Ishikawa (cell line): ENCODE results near the gene CBX5.

Source experiments
- CEBPB ChIP-seq: IDR thresholded peaks from 2 replicates; pipeline ENCODE4 v1.6.1; 2012
- CREB1 ChIP-seq: IDR thresholded peaks from 2 replicates; pipeline ENCODE4 v1.6.1; 2012; ENCODE audit warnings: low read depth
- EGR1 ChIP-seq: IDR thresholded peaks from 2 replicates; pipeline ENCODE4 v1.6.1; 2012
- EP300 ChIP-seq: IDR thresholded peaks from 2 replicates; pipeline ENCODE4 v1.6.1; 2012; ENCODE audit warnings: borderline replicate concordance
- FOXM1 ChIP-seq: IDR thresholded peaks from 2 replicates; pipeline ENCODE4 v1.6.1; 2012; ENCODE audit warnings: low read depth, borderline replicate concordance
- NFIC ChIP-seq: IDR thresholded peaks from 2 replicates; pipeline ENCODE4 v1.6.1; 2012
- RAD21 ChIP-seq: IDR thresholded peaks from 2 replicates; pipeline ENCODE4 v1.6.1; 2012; ENCODE audit warnings: low read depth
- TAF1 ChIP-seq: IDR thresholded peaks from 2 replicates; pipeline ENCODE4 v1.6.1; 2012; ENCODE audit warnings: low read depth, mild to moderate bottlenecking
- TCF12 ChIP-seq: IDR thresholded peaks from 2 replicates; pipeline ENCODE4 v1.6.1; 2012; ENCODE audit warnings: low read depth
- TEAD4 ChIP-seq: IDR thresholded peaks from 2 replicates; pipeline ENCODE4 v1.6.1; 2012
- YY1 ChIP-seq: IDR thresholded peaks from 2 replicates; pipeline ENCODE4 v1.6.1; 2012; ENCODE audit warnings: low read depth
- ZBTB7A ChIP-seq: IDR thresholded peaks from 2 replicates; pipeline ENCODE4 v1.6.1; 2012; ENCODE audit warnings: low read depth
- TF ChIP-seq, protein P1 (sequence below): IDR thresholded peaks from 2 replicates; pipeline ENCODE4 v1.6.1; 2012
- TF ChIP-seq, protein P2 (sequence below): IDR thresholded peaks from 2 replicates; pipeline ENCODE4 v1.6.1; 2012
- TF ChIP-seq, protein P3 (sequence below): IDR thresholded peaks from 2 replicates; pipeline ENCODE4 v1.6.1; 2012; ENCODE audit warnings: low read depth, mild to moderate bottlenecking

The CBX5 gene

DNA sequence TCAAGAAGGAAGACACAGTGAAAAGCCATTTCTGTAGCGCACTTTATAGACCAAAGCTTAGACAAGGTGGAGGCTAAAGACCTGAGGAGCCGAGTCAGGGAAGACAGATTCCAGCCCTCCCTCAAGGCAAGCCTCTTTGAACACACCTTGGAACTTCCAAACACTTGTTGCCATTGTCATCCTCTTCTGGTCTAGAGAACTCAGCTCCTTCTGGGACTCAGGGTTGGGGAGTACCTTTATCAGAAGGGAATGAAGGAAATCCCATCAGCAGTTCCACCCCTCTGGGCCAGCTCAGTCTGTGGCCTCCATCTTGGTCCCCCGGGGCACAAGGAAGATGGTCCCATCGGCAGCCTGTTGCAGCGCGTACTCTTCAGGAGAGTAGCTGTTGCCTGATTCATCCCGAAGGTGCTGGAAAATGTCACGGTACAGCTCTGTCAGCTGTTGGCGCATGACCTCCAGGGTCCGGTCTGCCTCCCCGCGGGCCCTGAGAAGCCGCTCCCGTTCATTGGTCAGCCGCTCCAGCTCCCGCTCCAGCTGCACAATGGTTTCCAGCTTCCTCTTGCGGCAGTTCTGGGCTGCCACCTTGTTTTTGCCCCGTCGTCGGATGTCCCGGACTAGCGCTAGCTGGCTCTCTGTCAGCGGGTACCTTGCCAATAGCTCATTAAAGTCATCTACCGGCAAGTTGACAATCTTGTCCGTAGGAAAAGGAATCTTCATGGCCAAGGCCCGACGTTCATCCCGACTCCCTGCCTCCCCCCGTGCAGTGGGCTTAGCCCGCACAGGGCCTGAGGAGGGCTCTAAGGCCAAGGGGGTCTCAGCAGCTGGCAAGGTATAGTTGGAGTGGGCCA is 12.4 kb upstream of the CBX5 start:
- no peak for TF ChIP-seq FOXM1
- no peak for TF ChIP-seq CREB1
- no peak for TF ChIP-seq TCF12
- no peak for TF ChIP-seq ZBTB7A
- TF ChIP-seq EGR1 = no peak
- no peak for TF ChIP-seq NFIC

DNA sequence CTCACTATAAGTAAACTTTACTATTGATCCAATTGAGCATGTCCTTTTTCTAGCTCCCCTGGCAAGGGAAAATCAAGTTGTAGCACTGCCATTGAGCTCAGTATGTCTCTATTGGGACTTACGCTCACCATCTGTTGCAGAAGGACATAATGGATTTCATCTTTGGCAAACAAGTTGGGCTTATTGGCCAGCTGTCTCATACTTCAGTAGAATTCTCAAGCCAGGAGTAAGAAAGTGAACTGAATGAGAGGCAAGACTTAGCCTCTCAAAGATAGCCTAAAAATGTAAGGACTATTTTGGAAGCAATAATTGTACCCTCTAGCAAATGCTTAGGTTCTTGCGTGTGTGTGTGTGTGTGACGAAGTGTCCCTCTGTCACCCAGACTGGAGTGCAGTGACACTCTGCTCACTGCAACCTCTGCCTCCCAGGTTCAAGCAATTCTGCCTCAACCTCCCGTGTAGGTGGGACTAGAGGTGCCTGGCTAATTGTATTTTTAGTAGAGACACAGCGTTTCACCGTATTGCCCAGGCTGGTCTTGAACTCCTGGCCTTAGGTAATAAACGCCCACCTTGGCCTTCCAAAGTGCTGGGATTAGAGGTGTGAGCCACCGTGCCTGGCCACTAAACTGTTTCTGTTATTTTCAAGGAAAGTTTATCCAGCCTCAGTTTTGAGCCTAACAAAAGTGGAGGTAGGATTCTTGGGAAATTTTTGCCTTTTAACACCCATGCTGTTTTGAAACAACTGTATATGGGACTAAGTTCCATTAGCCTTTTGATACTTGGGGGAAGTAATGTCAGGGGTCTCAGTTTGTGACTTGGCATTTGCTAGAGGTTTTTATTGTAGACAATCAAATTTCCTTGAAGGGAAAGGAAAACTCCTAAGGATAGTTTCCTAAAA is 7.6 kb upstream of the CBX5 start:
- TF ChIP-seq, protein P1, sequence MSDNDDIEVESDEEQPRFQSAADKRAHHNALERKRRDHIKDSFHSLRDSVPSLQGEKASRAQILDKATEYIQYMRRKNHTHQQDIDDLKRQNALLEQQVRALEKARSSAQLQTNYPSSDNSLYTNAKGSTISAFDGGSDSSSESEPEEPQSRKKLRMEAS = no peak
- TF ChIP-seq ZBTB7A (no peak), CREB1 (no peak)

DNA sequence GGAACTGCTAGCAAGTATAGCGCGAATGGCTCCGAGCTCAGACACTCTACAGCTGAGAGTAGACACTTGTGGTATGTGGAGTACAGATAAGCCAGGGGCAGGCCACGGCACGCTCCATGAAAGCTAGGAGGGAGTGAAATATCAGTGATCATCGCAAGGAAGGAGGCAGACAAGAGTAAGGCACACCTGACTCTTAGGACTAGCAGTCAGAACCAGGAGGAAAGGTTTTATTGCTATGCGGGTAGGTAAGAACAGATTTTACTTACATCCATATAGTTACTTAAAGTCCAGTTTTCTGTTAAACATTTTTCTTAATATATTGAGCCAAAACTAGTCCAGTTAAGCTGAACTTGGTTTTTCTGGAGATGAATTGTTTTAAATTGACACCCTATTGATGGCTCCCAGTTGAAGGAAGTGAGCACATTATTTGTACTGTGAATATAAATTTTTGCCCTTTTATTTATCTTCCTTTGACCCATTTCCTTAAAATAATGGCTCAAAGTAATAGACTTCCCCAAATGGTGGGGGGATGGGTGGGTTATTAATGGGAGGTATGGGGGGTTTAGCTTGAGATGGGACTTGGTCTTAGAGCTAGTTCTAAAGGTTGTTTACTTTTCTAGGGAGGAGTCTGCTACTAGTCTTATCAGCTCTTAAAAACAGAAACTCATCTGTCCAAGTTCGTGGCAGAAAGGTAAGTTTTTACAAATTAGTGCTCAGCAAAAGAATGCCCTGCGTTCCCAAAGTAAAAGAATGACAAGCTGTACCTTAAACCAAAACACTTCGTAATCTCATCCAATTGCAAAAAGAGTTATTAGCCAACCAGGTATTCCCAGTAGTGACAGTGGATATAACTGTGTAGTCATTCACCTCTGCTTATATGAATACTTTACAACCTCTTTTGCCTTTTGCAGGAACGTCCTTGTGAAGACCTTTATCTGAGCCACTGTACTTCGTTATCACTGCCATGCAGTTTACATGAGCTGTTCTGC is 6.4 kb upstream of the CBX5 start:
- TF ChIP-seq ZBTB7A (no peak), TCF12 (no peak), EGR1 (no peak), CEBPB (no peak), RAD21 (no peak), YY1 (no peak), TEAD4 (no peak), CREB1 (no peak), NFIC (no peak), TAF1 (no peak), EP300 (no peak), FOXM1 (no peak)
- TF ChIP-seq, protein P2, sequence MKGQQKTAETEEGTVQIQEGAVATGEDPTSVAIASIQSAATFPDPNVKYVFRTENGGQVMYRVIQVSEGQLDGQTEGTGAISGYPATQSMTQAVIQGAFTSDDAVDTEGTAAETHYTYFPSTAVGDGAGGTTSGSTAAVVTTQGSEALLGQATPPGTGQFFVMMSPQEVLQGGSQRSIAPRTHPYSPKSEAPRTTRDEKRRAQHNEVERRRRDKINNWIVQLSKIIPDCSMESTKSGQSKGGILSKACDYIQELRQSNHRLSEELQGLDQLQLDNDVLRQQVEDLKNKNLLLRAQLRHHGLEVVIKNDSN = no peak
- TF ChIP-seq, protein P1 = no peak
- TF ChIP-seq, protein P3, sequence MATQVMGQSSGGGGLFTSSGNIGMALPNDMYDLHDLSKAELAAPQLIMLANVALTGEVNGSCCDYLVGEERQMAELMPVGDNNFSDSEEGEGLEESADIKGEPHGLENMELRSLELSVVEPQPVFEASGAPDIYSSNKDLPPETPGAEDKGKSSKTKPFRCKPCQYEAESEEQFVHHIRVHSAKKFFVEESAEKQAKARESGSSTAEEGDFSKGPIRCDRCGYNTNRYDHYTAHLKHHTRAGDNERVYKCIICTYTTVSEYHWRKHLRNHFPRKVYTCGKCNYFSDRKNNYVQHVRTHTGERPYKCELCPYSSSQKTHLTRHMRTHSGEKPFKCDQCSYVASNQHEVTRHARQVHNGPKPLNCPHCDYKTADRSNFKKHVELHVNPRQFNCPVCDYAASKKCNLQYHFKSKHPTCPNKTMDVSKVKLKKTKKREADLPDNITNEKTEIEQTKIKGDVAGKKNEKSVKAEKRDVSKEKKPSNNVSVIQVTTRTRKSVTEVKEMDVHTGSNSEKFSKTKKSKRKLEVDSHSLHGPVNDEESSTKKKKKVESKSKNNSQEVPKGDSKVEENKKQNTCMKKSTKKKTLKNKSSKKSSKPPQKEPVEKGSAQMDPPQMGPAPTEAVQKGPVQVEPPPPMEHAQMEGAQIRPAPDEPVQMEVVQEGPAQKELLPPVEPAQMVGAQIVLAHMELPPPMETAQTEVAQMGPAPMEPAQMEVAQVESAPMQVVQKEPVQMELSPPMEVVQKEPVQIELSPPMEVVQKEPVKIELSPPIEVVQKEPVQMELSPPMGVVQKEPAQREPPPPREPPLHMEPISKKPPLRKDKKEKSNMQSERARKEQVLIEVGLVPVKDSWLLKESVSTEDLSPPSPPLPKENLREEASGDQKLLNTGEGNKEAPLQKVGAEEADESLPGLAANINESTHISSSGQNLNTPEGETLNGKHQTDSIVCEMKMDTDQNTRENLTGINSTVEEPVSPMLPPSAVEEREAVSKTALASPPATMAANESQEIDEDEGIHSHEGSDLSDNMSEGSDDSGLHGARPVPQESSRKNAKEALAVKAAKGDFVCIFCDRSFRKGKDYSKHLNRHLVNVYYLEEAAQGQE = no peak

DNA sequence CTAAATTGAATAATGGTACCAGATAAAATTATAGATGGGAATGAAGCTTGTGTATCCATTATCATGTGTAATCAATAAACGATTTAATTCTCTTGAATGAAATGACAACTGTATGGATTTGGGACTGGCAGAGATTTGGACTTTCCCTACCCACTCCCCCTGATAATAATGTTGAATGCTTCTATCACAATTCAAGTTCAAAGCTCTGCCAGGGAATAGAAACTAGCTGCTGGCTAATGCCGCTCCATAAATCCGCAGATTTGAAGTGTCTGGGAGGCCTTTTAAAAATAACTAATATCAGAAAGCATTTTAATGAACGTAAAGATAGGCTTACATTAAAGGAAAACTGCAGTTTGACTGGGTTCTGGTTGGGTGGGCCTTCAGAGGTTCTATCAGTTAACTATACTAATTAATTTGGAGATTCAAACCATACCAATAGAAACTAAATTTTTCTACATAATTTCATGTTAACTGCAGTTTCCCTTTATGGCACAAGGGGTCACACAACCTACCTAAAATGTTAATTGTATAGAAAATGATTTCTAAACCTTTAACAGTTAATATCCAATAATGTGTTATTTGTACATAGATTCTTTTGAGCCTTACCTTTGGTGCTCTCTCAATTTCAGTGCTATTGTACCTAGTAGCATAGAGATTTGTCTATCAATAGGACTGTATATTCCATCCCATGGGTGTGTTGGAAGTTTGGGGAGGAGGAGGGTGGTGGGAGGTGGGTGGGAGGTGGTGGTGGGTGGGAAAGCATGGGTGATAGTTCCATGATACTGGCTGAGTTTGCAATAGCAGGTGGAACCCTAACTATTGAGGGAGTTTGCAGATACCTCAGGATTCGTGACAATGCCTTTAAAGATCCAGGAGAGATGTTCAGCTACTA is 5.5 kb upstream of the CBX5 start:
- TF ChIP-seq, protein P1 = no peak
- TF ChIP-seq RAD21 = no peak
- TF ChIP-seq CEBPB = no peak
- no peak for TF ChIP-seq TCF12
- TF ChIP-seq, protein P3 = no peak
- no peak for TF ChIP-seq TEAD4
- no peak for TF ChIP-seq YY1
- no peak for TF ChIP-seq CREB1
- TF ChIP-seq FOXM1 = no peak
- no peak for TF ChIP-seq ZBTB7A
